ENCODE measurements around the gene B3GNT7.
"Not testable (repeated sequence)": the region's sequence is repeated elsewhere in the genome, so short reads cannot be mapped to it uniquely, and the experiment has no call there.

Gene B3GNT7

DNA sequence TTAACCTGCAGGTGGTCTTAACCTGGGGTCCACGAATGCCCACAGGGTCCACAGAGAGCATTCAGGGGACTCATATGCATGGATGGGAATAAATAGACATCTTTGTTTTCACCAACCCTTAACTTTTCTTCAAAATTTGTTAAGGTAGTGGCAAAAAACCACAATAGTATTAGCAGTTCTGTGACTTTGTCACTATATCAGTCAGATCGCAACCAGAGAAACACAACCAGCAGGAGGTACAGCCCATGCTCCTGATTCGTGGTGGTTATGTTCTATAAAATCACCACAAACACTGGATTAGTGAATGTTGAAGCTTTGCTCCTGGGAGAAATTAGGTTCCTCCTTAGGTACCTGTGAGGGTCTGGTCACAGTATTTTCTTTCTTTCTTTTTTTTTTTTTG lies 31.6 kb downstream of the B3GNT7 start:
- no peak for DNase-seq (ENCODE audit: low read depth)

DNA sequence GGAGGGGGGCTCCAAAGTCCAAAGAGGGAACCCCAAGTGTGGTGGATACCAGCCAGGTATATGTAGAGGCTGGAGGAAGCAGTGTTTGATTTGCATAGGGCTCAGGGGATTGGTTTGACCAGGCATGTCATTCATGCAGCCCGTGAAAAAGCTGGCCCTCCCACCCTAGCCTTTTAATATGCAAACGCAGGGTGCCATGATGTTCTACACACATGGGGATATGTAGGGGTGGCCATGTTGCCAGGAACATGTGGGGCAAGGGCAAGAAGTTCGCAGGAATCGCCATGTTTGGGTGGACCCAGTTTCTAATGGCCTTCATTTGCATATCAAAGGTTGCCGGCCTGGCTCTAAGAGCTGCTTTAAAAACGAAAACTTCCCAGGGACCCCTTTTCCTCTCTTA lies 33.6 kb downstream of the B3GNT7 start:
- DNase-seq (ENCODE audit: low read depth), result no peak

DNA sequence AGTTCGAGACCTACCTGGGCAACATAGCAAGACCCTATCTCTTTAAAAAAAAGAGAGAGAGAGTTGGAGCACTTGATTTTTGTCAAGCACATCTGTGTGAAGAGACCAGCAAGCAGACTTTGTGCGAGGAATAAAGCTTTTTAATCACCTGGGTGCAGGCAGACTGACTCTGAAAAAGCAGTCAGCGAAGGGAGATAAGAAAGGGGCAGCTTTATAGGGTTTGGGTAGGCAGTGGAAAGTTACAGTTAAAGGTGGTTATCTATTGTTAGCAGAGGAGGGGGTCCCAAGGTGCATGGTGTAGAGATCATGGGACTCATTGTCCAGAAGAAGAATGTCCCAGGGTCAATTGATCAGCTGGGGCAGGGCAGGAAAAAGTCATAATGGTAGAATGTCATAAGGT lies 34.4 kb downstream of the B3GNT7 start:
- DNase-seq (ENCODE audit: low read depth), result no peak

DNA sequence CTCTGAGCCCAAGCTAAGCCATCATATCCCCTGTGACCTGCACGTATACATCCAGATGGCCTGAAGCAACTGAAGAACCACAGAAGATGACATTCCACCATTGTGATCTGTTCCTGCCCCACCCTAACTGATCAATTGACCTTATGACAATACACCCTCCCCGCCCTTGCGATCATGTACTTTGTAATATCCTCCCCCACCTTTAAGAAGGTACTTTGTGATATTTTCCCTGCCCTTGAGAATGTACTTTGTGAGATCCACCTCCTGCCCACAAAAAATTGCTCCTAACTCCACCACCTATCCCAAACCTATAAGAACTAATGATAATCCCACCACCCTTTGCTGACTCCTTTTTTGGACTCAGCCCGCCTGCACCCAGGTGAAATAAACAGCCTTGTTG lies 34.9 kb downstream of the B3GNT7 start:
- not testable (repeated sequence) for DNase-seq (ENCODE audit: low read depth)

DNA sequence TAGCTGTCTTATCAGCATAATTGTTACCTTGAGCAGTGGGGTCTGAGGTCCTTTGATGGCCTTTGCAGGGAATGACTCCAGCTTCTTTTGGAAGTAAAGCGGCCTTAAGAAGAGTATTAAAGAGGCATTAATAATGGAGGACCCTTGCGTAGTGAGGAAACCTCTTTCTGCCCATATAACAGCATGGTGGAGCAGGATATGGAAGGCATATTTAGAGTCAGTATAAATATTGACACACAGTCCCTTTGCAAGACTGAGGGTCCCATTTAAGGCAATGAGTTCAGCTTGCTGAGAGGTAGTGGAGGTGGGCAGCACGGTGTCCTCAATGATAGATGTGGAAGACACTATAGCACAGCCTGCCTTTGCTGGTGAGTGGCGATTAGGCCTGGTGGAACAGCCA lies 36.1 kb downstream of the B3GNT7 start:
- no peak for DNase-seq (ENCODE audit: low read depth)

DNA sequence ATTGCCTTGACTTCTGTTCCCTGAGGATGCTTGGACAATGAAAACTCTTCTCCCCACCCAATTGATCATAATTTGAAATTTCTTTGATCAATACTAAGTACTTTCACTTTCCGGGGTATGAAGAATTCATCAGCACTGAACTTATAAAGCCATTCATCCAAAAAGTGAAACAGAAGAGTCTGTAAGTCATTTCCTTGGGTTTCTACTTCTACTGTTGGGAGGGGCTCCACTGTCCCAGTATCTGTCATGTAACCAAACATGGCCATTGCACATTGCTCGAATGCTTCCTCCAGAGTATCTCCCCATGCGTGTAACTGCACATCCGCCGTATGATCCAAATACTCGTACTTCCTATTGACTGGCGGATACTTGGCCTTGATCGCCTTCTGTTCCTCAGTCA lies 38.5 kb downstream of the B3GNT7 start:
- DNase-seq (ENCODE audit: low read depth), result no peak

DNA sequence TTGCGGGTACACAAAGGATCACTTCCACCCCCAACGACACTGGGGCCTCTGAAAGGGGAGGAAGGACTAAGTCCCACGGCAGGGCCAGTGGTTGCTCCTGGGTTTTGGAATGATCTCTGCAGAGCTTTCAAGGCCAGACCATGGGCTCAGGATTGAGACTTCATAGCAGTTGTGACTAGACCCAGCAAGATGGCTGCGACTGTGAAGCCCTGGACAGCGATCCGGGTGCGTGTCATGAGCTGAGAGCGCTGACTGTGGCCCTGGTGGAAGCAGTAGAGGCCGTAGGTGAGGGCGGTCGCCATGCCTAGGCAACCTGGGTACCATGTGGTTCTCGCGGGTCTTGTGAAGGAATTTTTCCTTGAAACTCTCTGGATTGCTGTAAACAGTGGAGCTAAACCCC lies 41.4 kb downstream of the B3GNT7 start:
- no peak for DNase-seq (ENCODE audit: low read depth)

DNA sequence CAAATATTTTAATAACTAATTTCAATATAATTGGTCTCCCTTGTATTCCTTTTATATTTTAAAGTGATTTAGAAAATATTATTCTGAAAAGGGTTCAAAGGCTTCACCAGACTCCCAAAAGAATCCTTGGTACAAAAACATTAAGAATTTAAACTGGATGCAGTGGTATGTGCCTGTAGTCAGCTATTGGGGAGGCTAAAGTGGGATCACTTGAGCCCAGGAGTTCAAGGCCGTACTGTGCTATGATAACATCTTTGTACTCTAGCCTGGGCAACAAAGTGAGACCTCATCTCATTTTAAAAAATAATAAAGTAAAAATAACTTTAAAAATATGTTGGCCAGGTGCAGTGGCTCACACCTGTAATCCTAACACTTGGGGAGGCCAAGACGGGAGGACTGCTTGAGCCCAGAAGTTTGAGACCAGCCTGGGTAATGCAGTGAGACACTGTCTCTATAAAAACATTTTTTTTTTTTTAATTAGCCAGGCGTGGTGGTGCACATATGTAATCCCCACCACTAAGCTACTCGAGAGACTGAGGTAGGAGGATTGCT lies 54.1 kb downstream of the B3GNT7 start:
- DNase-seq (ENCODE audit: low read depth), result no peak

DNA sequence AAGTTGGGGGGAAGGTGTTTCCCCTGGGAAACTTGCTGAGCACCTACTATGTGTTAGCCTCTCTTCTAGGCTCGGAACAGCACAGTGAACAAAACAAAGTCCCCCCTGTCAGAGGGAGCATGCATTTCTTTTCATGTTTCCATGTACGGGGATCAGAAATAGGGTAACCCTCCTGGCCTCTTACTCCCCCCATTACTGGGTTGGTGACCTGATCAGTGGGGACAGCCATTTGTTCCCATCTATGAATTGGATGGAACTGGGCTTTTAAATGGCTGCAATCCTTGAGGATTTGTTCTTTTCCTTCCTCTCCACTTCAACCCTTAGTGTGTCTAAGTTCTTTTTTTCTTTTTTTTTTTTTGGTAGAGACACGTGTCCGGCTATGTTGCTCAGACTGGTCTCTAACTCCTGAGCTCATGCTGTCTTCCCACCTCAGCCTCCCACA lies 55.1 kb downstream of the B3GNT7 start:
- DNase-seq (ENCODE audit: low read depth), result no peak
